Thyroid gland (tissue), 4 donors: ENCODE data around the gene PHTF2.

Experiments
- CTCF ChIP-seq, 6 experiments: fragments of 200-600 bp in 3 of 6; fragments of 450-650 bp in 3 of 6; sonication (generic) in 3 of 6; IDR thresholded peaks; one replicate each; pipeline ENCODE4 v1.5.1; 2016 to 2019; ENCODE audit warnings: antibody characterized with exemption in 6 of 6, mild to moderate bottlenecking in 2 of 6, inconsistent platforms in 1 of 6, moderate library complexity in 1 of 6
- POLR2A ChIP-seq, 2 donors: fragments of 450-650 bp; IDR thresholded peaks; one replicate each; pipeline ENCODE4 v1.6.1; 2017; ENCODE audit warnings: antibody characterized with exemption in 2 of 2, mild to moderate bottlenecking in 2 of 2, moderate library complexity in 1 of 2

DNA sequence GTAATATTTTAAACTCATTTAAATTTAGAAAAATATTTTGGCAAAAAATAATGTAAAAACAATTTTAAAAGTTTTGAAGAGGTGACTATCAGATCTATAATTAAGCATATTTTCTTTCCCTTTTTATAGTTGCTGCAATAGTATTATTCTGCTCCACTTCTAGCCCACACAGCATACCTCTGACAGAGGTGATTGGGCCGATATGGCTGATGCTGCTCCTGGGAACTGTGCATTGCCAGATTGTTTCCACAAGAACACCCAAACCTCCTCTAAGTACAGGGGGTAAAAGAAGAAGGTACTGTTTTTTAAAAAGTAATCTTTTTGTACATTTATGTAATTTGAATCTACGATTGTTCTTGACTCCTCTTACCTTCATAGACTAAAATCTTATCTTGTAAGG, 110.1 kb downstream of the PHTF2 start:
- TF ChIP-seq CTCF (IDR thresholded peaks at IDR 0.05): no peak
- TF ChIP-seq POLR2A (IDR thresholded peaks at IDR 0.05): no peak
